ENCODE measurements around the gene BNIP2. TPM values are rescaled to one million over a fixed set of nuclear protein-coding genes. Genes with fewer than 3 reads are reported as not detected.

Gene BNIP2
- total and polyA plus RNA-seq, 2 of the 13 experiments (the other 11 are each of a cell fraction or from before 2014, with no cell fraction given) = 17.4 to 57.6 TPM

GRCh38 chr15:59688782-59689625 lies at the start of gene BNIP2 (continued):
- TF ChIP-seq ZNF616 (CRISPR knock-in tag; IDR thresholded peaks at IDR 0.05; ENCODE audit: low read depth) (no peak), ZNF430 (CRISPR knock-in tag; IDR thresholded peaks at IDR 0.05) (peak; percentile 98), HBP1 (CRISPR knock-in tag; IDR thresholded peaks at IDR 0.05; ENCODE audit: low read depth) (peak; percentile 73), TBL1XR1 (IDR thresholded peaks at IDR 0.05; ENCODE audit: borderline replicate concordance, low read length, partially characterized antibody) (no peak), AKAP8 (CRISPR knock-in tag; IDR thresholded peaks at IDR 0.05) (peak; percentile 79), ZUFSP (CRISPR knock-in tag; IDR thresholded peaks at IDR 0.05; ENCODE audit: borderline replicate concordance) (no peak), ZNF33B (CRISPR knock-in tag; IDR thresholded peaks at IDR 0.05) (peak; percentile 87; the same call in 1 of the 2 replicates), TFDP2 (CRISPR knock-in tag; IDR thresholded peaks at IDR 0.05) (peak; percentile 66), SKIL (CRISPR knock-in tag; IDR thresholded peaks at IDR 0.05; ENCODE audit: borderline replicate concordance) (peak; percentile 66), IRF1 (CRISPR knock-in tag; IDR thresholded peaks at IDR 0.05; ENCODE audit: low read depth) (no peak), FOXP1 (IDR thresholded peaks at IDR 0.05) (no peak), FOXP1 (CRISPR knock-in tag; IDR thresholded peaks at IDR 0.05) (no peak), E2F1 (CRISPR knock-in tag; IDR thresholded peaks at IDR 0.05) (peak; percentile 32; the same call in 1 of the 2 replicates), NCOR1 (IDR thresholded peaks at IDR 0.05; ENCODE audit: borderline replicate concordance, low read length) (no peak), ZNF639 (CRISPR knock-in tag; conservative IDR thresholded peaks at IDR 0.05) (peak; percentile 84), ZNF143 (CRISPR knock-in tag; IDR thresholded peaks at IDR 0.05) (peak; percentile 81), NFE2L2 (IDR thresholded peaks at IDR 0.05; ENCODE audit: low read length) (no peak), ZNF703 (CRISPR knock-in tag; IDR thresholded peaks at IDR 0.05; ENCODE audit: borderline replicate concordance) (no peak)
